GM23338 (cell line): ENCODE data around the gene HEATR5B.

Experiments
- CTCF ChIP-seq, 2 experiments: fragments of 200-600 bp in 1 of 2; sonication (generic) in 1 of 2; conservative IDR thresholded peaks; 2 replicates each; pipeline versions ENCODE4 v1.5.1 to v1.6.1; 2016 to 2017; ENCODE audit warnings: antibody characterized with exemption in 2 of 2, low read depth in 2 of 2, mild to moderate bottlenecking in 2 of 2, moderate library complexity in 1 of 2
- EZH2 ChIP-seq: fragments of 200-600 bp; sonication (generic); IDR thresholded peaks from one replicate; pipeline ENCODE4 v1.8.0; 2017; ENCODE audit warnings: antibody characterized with exemption, mild to moderate bottlenecking, low read depth; ENCODE audit not compliant: unreplicated experiment
- EZH2phosphoT487 ChIP-seq: fragments of 200-600 bp; sonication (generic); IDR thresholded peaks from one replicate; pipeline ENCODE4 v1.8.1; 2018; ENCODE audit warnings: antibody characterized with exemption; ENCODE audit not compliant: unreplicated experiment
- NANOG ChIP-seq: IDR thresholded peaks from 2 replicates; pipeline ENCODE4 v1.6.1; 2016; ENCODE audit warnings: antibody characterized with exemption, borderline replicate concordance
- POLR2AphosphoS5 ChIP-seq: IDR thresholded peaks from 2 replicates; pipeline ENCODE4 v1.6.1; 2016; ENCODE audit warnings: antibody characterized with exemption, low read depth
- REST ChIP-seq: IDR thresholded peaks from one replicate; pipeline ENCODE4 v1.6.1; 2018; ENCODE audit warnings: antibody characterized with exemption; ENCODE audit not compliant: unreplicated experiment

- no peak for TF ChIP-seq POLR2AphosphoS5
- no peak for TF ChIP-seq REST
- no peak for TF ChIP-seq CTCF (conservative IDR thresholded peaks at IDR 0.05; ENCODE audit: low read depth in 2 of 2)
- TF ChIP-seq NANOG: no peak
- no peak for TF ChIP-seq EZH2
- TF ChIP-seq EZH2phosphoT487: no peak
These were observed 129.1 kb downstream of the HEATR5B start for GRCh38 chr2:36954977-36955607.
